DND-41 (cell line): ENCODE measurements around the gene CACNA1A.

Experiments used
- ATAC-seq: fragments of 200-7000 bp; cut with Tn5 transposase; 3 replicates; pipeline ENCODE4 v1.9.1; 2021; ENCODE audit warnings: low read depth; ENCODE audit not compliant: insufficient read depth
- DNase-seq: peaks from one replicate; pipeline ENCODE4 v3.0.0-alpha.2; 2020
- H2AFZ ChIP-seq: 2 replicates; pipeline ENCODE4 v1.6.0; 2012; ENCODE audit warnings: low read depth, low read length
- H3K27ac ChIP-seq: 2 replicates; pipeline ENCODE4 v1.5.1; 2012; ENCODE audit warnings: low read length, inconsistent platforms
- H3K27me3 ChIP-seq: fragments of 200-600 bp; sonication (generic); 2 replicates; pipeline ENCODE4 v1.6.0; 2012; ENCODE audit warnings: low read length, mild to moderate bottlenecking, inconsistent platforms; ENCODE audit not compliant: insufficient read depth, poor library complexity
- H3K36me3 ChIP-seq: 2 replicates; pipeline ENCODE4 v1.5.1; 2012; ENCODE audit warnings: low read length, inconsistent platforms; ENCODE audit not compliant: insufficient read depth
- H3K4me1 ChIP-seq: 2 replicates; pipeline ENCODE4 v1.5.1; 2012; ENCODE audit warnings: mild to moderate bottlenecking, low read length; ENCODE audit not compliant: insufficient read depth
- H3K4me2 ChIP-seq: 2 replicates; pipeline ENCODE4 v1.6.0; 2012; ENCODE audit warnings: mild to moderate bottlenecking, moderate library complexity, low read length, inconsistent platforms; ENCODE audit not compliant: insufficient read depth
- H3K4me3 ChIP-seq, 2 experiments: fragments of 200-600 bp in 1 of 2; shearing (Covaris generic) in 1 of 2; 2 replicates each; pipeline ENCODE4 v1.5.1; 2012 to 2016; ENCODE audit warnings: inconsistent platforms in 2 of 2, low read length in 2 of 2, mild to moderate bottlenecking in 2 of 2, low read depth in 1 of 2, moderate library complexity in 1 of 2
- H3K79me2 ChIP-seq: 2 replicates; pipeline ENCODE4 v1.6.0; 2012; ENCODE audit warnings: low read length, inconsistent platforms; ENCODE audit not compliant: insufficient read depth
- H3K9ac ChIP-seq: 2 replicates; pipeline ENCODE4 v1.6.0; 2012; ENCODE audit warnings: low read depth, mild to moderate bottlenecking, inconsistent platforms, low read length, moderate library complexity
- H3K9me3 ChIP-seq: 2 replicates; pipeline ENCODE4 v1.5.1; 2012; ENCODE audit warnings: low read length, moderate library complexity, mild to moderate bottlenecking, inconsistent platforms; ENCODE audit not compliant: insufficient read depth, severe bottlenecking
- H4K20me1 ChIP-seq: 2 replicates; pipeline ENCODE4 v1.6.0; 2012; ENCODE audit warnings: low read length; ENCODE audit not compliant: insufficient read depth
- CTCF ChIP-seq: IDR thresholded peaks from 2 replicates; pipeline ENCODE4 v1.5.1; 2012; ENCODE audit warnings: borderline replicate concordance, low read length, moderate library complexity, mild to moderate bottlenecking; ENCODE audit not compliant: poor library complexity, severe bottlenecking; ENCODE audit errors: extremely low read depth
- EZH2 ChIP-seq: IDR thresholded peaks from 3 replicates; pipeline ENCODE4 v1.6.1; 2012; ENCODE audit warnings: borderline replicate concordance, low read depth, mild to moderate bottlenecking, moderate library complexity, low read length, inconsistent platforms; ENCODE audit not compliant: severe bottlenecking

CACNA1A gene

GRCh38 chr19:13399746-13400145 is 106.5 kb downstream of the CACNA1A start:
- Histone ChIP-seq H3K4me1 (no peaks in the 10 kb centered on the region), H3K27ac (no peak overlapping the region), H3K9me3 (no peaks in the 10 kb centered on the region), H3K79me2 (no peaks in the 10 kb centered on the region), H3K36me3 (no peaks in the 10 kb centered on the region), H2AFZ (no peak overlapping the region), H3K9ac (no peak overlapping the region), H3K4me3 (no peak overlapping the region), H3K27me3 (no peaks in the 10 kb centered on the region), H4K20me1 (no peaks in the 10 kb centered on the region), H3K4me2 (no peak overlapping the region)
- TF ChIP-seq CTCF (no peak), EZH2 (no peak)
- ATAC-seq = no peak
- DNase-seq = no peak

- no peak overlapping the region for H3K4me2 ChIP-seq
- no peaks in the 10 kb centered on the region for H3K36me3 ChIP-seq
- no peaks in the 10 kb centered on the region for H4K20me1 ChIP-seq
- no peaks in the 10 kb centered on the region for H3K79me2 ChIP-seq
- no peak overlapping the region for H3K4me3 ChIP-seq
- no peak overlapping the region for H3K9ac ChIP-seq
- DNase-seq (no peak), ATAC-seq (no peak)
- no peaks in the 10 kb centered on the region for H3K4me1 ChIP-seq
- no peaks in the 10 kb centered on the region for H3K27me3 ChIP-seq
- no peak for TF ChIP-seq CTCF
- no peak for TF ChIP-seq EZH2
- H3K27ac ChIP-seq = no peak overlapping the region
- no peaks in the 10 kb centered on the region for H3K9me3 ChIP-seq
- H2AFZ ChIP-seq = no peak overlapping the region
Observed at GRCh38 chr19:13398780-13399726, 107.2 kb downstream of the CACNA1A start.

GRCh38 chr19:13398182-13398581 is 108.1 kb downstream of the CACNA1A start:
- Histone ChIP-seq H3K4me3 (no peak overlapping the region), H3K9me3 (no peaks in the 10 kb centered on the region)

More at GRCh38 chr19:13398182-13398581, 108.1 kb downstream of the CACNA1A start:
- no peak for ATAC-seq
- Histone ChIP-seq H4K20me1 (no peaks in the 10 kb centered on the region), H3K36me3 (no peaks in the 10 kb centered on the region), H3K27ac (no peak overlapping the region), H3K27me3 (no peaks in the 10 kb centered on the region), H3K4me1 (no peaks in the 10 kb centered on the region), H2AFZ (no peak overlapping the region), H3K79me2 (no peaks in the 10 kb centered on the region), H3K4me2 (no peak overlapping the region), H3K9ac (no peak overlapping the region)
- TF ChIP-seq EZH2 = no peak
- TF ChIP-seq CTCF = no peak
- no peak for DNase-seq
